WTC11 (cell line): ENCODE measurements around the gene MYO1A. TPM values are rescaled to one million over a fixed set of nuclear protein-coding genes. Genes with fewer than 3 reads are reported as not detected.

ENCODE experiments used
- ATAC-seq: fragments of 200-7000 bp; cut with Tn5 transposase; 2 replicates; pipeline ENCODE4 v1.10.0; 2021; ENCODE audit warnings: mild to moderate bottlenecking, moderate library complexity
- CTCF ChIA-PET: fragments of 300-600 bp; sonication (Branson Sonifier 250); formaldehyde crosslinking; loops from one replicate; lab custom pipeline; 2021; ENCODE audit warnings: antibody characterized with exemption; lab: Charles Lee
- POLR2A ChIA-PET: fragments of 350-600 bp; sonication (Branson Sonifier 250); formaldehyde crosslinking; loops from one replicate; lab custom pipeline; 2021; ENCODE audit warnings: antibody characterized with exemption; lab: Charles Lee
- DNase-seq: peaks from one replicate; pipeline ENCODE4 v3.0.0; 2021; ENCODE audit warnings: low spot score
- H3K27ac Mint-ChIP-seq: 2 replicates; pipeline ENCODE4 v1.8.0; 2021; ENCODE audit warnings: mixed read lengths
- H3K27me3 Mint-ChIP-seq: 2 replicates; pipeline ENCODE4 v1.8.0; 2021; ENCODE audit warnings: low read depth, mild to moderate bottlenecking, moderate library complexity, mixed read lengths
- H3K36me3 Mint-ChIP-seq: 2 replicates; pipeline ENCODE4 v1.8.0; 2021; ENCODE audit warnings: mixed read lengths
- H3K4me1 Mint-ChIP-seq: 2 replicates; pipeline ENCODE4 v1.8.0; 2022; ENCODE audit warnings: mixed read lengths
- H3K4me3 Mint-ChIP-seq: 2 replicates; pipeline ENCODE4 v1.8.0; 2021; ENCODE audit warnings: mild to moderate bottlenecking, moderate library complexity, mixed read lengths
- H3K9me3 Mint-ChIP-seq: 2 replicates; pipeline ENCODE4 v1.8.0; 2021; ENCODE audit warnings: mixed read lengths
- ATF6 ChIP-seq: sonication (generic); formaldehyde crosslinking; IDR thresholded peaks from 2 replicates; pipeline ENCODE4 v1.8.1; 2023; ENCODE audit warnings: mild to moderate bottlenecking, missing genetic modification reagents
- MYBL2 ChIP-seq: sonication (generic); formaldehyde crosslinking; IDR thresholded peaks from 2 replicates; pipeline ENCODE4 v1.8.1; 2023; ENCODE audit warnings: mild to moderate bottlenecking, moderate library complexity, missing genetic modification reagents
- PRDM15 ChIP-seq: sonication (generic); formaldehyde crosslinking; IDR thresholded peaks from 2 replicates; pipeline ENCODE4 v1.8.0; 2022; ENCODE audit warnings: missing genetic modification reagents
- PRRX2 ChIP-seq: fragments of 250-450 bp; sonication (Bioruptor Pico); IDR thresholded peaks from 2 replicates; pipeline ENCODE4 v1.8.0; 2021; ENCODE audit warnings: mild to moderate bottlenecking
- TEAD4 ChIP-seq: sonication (generic); formaldehyde crosslinking; IDR thresholded peaks from 2 replicates; pipeline ENCODE4 v1.8.0; 2022; ENCODE audit warnings: mild to moderate bottlenecking, missing genetic modification reagents
- ZNF317 ChIP-seq: sonication (generic); formaldehyde crosslinking; IDR thresholded peaks from 2 replicates; pipeline ENCODE4 v1.8.1; 2023; ENCODE audit warnings: low read depth, mild to moderate bottlenecking, moderate library complexity, missing genetic modification reagents, borderline replicate concordance
- ZNF425 ChIP-seq: fragments of 250-450 bp; sonication (Bioruptor Pico); conservative IDR thresholded peaks from 2 replicates; pipeline ENCODE4 v1.9.0; 2021; ENCODE audit warnings: mild to moderate bottlenecking
- total RNA-seq: library from RNA; stranded (reverse); gene quantifications from 3 replicates; pipeline ENCODE4 v1.2.3, GENCODE V29; 2021
- TF ChIP-seq, protein P1 (sequence below): sonication (generic); formaldehyde crosslinking; IDR thresholded peaks from 2 replicates; pipeline ENCODE4 v1.8.1; 2022; ENCODE audit warnings: low read depth, mild to moderate bottlenecking, moderate library complexity, missing genetic modification reagents, borderline replicate concordance
- TF ChIP-seq, protein P2 (sequence below): sonication (generic); formaldehyde crosslinking; IDR thresholded peaks from 2 replicates; pipeline ENCODE4 v1.8.1; 2023; ENCODE audit warnings: mild to moderate bottlenecking, missing genetic modification reagents, moderate library complexity

The MYO1A gene
- total RNA-seq, 1 experiment from 2014 or later, result 0.87 TPM

DNA sequence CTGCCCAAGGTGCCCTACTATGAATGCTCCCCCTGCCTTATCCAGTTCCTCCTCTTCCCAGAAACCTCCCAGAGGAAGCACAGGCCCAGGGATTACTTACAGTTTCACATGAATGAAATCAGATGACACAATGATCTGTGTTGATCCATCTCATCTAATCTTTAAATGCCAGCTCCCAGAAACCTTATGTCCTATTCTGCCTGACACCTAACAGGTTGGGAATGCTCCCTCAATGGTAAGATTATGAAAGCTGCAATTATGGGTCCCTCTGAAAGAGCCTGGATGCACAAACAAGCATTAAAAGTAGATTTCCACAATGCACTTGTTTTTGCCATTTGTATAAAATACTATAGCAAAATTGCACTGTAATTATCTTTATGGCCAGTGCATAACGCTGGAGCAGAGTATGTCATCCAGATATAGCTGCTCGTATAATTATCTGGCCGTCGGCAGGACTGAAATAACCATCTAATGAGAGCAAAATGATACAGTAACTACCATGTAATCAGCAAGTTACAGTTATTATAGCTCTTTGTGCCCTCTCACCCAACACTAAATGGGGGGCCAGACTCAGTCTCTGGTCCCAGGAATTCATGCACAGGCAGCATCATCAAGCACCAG, 39.2 kb downstream of the MYO1A start:
- Mint-ChIP-seq H3K27me3 (peaks cover 4% of the 10 kb centered on the region), H3K9me3 (no peaks in the 10 kb centered on the region), H3K36me3 (no peaks in the 10 kb centered on the region), H3K4me3 (no peak overlapping the region), H3K4me1 (peaks cover 56% of the 10 kb centered on the region), H3K27ac (no peak overlapping the region)
- DNase-seq (no peak), ATAC-seq (no peak)
- ChIA-PET CTCF (interaction anchor here (0.6 to 3.3 kb wide), 12 partner anchors 9 to 172 kb away, joined by 3 to 33 read pairs (median 3); partner anchors contain the start of gene STAT6), POLR2A (no interaction called here)
- TF ChIP-seq TEAD4 (CRISPR knock-in tag) (no peak), PRDM15 (CRISPR knock-in tag) (peak; percentile 80)

- TF ChIP-seq MYBL2, result no peak
- TF ChIP-seq, protein P1, sequence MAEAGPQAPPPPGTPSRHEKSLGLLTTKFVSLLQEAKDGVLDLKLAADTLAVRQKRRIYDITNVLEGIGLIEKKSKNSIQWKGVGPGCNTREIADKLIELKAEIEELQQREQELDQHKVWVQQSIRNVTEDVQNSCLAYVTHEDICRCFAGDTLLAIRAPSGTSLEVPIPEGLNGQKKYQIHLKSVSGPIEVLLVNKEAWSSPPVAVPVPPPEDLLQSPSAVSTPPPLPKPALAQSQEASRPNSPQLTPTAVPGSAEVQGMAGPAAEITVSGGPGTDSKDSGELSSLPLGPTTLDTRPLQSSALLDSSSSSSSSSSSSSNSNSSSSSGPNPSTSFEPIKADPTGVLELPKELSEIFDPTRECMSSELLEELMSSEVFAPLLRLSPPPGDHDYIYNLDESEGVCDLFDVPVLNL (CRISPR knock-in tag), result no peak
- peak; percentile 89 for TF ChIP-seq PRDM15 (CRISPR knock-in tag)
- TF ChIP-seq ATF6 (CRISPR knock-in tag), result no peak
- TF ChIP-seq ZNF425 (CRISPR knock-in tag), result no peak
- no peak for TF ChIP-seq PRRX2 (CRISPR knock-in tag)
- no peak for TF ChIP-seq ZNF317
- TF ChIP-seq, protein P2, sequence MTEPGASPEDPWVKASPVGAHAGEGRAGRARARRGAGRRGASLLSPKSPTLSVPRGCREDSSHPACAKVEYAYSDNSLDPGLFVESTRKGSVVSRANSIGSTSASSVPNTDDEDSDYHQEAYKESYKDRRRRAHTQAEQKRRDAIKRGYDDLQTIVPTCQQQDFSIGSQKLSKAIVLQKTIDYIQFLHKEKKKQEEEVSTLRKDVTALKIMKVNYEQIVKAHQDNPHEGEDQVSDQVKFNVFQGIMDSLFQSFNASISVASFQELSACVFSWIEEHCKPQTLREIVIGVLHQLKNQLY, result no peak
- ATAC-seq (no peak), DNase-seq (no peak)
- Mint-ChIP-seq H3K9me3 (no peaks in the 10 kb centered on the region), H3K27me3 (peaks cover 4% of the 10 kb centered on the region), H3K4me1 (peaks cover 62% of the 10 kb centered on the region), H3K27ac (no peak overlapping the region), H3K4me3 (no peak overlapping the region), H3K36me3 (no peaks in the 10 kb centered on the region)
- CTCF ChIA-PET, result interaction anchor here (0.6 to 3.3 kb wide), 9 partner anchors 9 to 173 kb away, joined by 3 to 33 read pairs (median 3); partner anchors contain the start of genes NAB2 and STAT6
- POLR2A ChIA-PET, result no interaction called here
Observed at GRCh38 chr12:57009949-57010626, 39.8 kb downstream of the MYO1A start.
